ENCODE data around the gene COL27A1. TPM values are rescaled to one million over a fixed set of nuclear protein-coding genes. Genes with fewer than 3 reads are reported as not detected.

The COL27A1 gene
- total RNA-seq, 1 donor from 2014 or later: 8.5 TPM

GRCh38 chr9:114196979-114197622 lies 41.8 kb downstream of the COL27A1 start:
- TF ChIP-seq, protein P1, sequence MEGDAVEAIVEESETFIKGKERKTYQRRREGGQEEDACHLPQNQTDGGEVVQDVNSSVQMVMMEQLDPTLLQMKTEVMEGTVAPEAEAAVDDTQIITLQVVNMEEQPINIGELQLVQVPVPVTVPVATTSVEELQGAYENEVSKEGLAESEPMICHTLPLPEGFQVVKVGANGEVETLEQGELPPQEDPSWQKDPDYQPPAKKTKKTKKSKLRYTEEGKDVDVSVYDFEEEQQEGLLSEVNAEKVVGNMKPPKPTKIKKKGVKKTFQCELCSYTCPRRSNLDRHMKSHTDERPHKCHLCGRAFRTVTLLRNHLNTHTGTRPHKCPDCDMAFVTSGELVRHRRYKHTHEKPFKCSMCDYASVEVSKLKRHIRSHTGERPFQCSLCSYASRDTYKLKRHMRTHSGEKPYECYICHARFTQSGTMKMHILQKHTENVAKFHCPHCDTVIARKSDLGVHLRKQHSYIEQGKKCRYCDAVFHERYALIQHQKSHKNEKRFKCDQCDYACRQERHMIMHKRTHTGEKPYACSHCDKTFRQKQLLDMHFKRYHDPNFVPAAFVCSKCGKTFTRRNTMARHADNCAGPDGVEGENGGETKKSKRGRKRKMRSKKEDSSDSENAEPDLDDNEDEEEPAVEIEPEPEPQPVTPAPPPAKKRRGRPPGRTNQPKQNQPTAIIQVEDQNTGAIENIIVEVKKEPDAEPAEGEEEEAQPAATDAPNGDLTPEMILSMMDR (conservative IDR thresholded peaks at IDR 0.05; ENCODE audit: low read depth, low read length): no peak
- no peak for DNase-seq (ENCODE audit: low read depth)
- H3K4me3 ChIP-seq (ENCODE audit: low read depth, low read length): no peak overlapping the region

DNA sequence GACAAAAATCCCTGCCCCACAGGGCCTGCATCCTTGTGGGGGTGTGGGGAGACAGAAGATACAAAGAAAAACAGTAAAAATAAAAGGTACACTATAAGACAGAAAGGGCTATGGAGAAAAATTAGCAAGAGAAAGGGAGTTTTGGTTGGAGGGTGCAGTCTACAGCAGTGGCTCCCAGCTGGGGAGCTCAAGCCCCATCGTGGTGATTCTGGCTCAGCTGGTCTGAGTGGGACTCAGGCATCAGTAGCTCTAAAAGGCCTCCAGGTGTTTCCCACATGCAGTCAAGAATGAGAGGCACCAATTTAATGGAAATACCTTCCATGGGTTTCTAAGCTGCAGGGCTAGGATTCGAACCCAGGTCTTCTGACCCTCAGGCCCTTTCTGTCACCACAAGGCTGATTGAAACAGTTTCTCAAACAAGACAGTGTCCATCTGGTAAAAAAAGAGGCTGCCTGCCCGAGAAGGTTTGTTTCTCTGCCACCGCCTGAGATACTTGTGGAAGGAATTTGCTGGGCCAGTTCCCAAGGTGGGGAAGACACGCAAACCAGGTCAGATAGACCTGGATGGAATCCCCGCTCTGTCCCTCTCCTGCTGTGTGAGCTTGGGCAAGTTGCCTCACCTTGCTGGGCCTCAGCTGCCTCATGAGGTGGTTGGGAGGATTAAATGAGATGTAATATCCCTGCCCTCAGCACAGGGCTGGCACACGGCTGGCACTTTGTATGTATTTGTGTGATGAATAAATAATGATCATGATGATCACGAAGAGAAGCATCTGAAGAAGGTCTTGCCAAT lies 43.1 kb downstream of the COL27A1 start:
- DNase-seq (ENCODE audit: low read depth): no peak
- TF ChIP-seq, protein P1 (conservative IDR thresholded peaks at IDR 0.05; ENCODE audit: low read depth, low read length): no peak
- H3K4me3 ChIP-seq (ENCODE audit: low read depth, low read length): no peak overlapping the region

GRCh38 chr9:114200721-114201300 lies 45.5 kb downstream of the COL27A1 start:
- DNase-seq (ENCODE audit: low read depth): no peak
- no peak overlapping the region for H3K4me3 ChIP-seq (ENCODE audit: low read depth, low read length)
- TF ChIP-seq, protein P1 (conservative IDR thresholded peaks at IDR 0.05; ENCODE audit: low read depth, low read length): no peak

DNA sequence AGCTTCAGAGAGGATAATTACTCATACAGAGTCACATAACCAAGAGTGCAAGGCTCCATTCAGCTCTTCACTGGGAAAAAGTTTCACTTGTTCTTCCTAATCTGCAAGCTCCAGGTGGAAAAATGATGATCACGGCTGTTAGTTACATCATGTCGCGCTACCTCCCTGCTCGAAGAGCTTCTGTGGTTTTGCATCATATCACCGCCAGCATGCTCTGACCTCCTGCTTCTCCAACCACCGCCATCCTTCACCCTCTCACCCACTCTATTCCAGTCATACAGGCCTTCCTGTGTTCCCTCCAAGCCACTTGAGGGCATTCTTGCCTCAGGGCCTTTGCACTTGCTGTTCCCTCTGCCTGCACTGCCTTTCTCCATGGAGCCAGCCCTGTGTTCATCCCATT lies 47.1 kb downstream of the COL27A1 start:
- H3K4me3 ChIP-seq (ENCODE audit: low read depth, low read length): no peak overlapping the region
- no peak for DNase-seq (ENCODE audit: low read depth)
- TF ChIP-seq, protein P1 (conservative IDR thresholded peaks at IDR 0.05; ENCODE audit: low read depth, low read length): no peak

GRCh38 chr9:114202849-114203248 lies 47.5 kb downstream of the COL27A1 start:
- no peak overlapping the region for H3K4me3 ChIP-seq (ENCODE audit: low read depth, low read length)
- DNase-seq (ENCODE audit: low read depth): no peak
- TF ChIP-seq, protein P1 (conservative IDR thresholded peaks at IDR 0.05; ENCODE audit: low read depth, low read length): no peak

GRCh38 chr9:114203410-114204140 lies 48.2 kb downstream of the COL27A1 start:
- TF ChIP-seq, protein P1 (conservative IDR thresholded peaks at IDR 0.05; ENCODE audit: low read depth, low read length): no peak
- DNase-seq (ENCODE audit: low read depth): no peak
- H3K4me3 ChIP-seq (ENCODE audit: low read depth, low read length): no peak overlapping the region

Data from epithelial cell of proximal tubule (primary cell).